H1 (cell line): ENCODE data around the gene RSBN1.

Source experiments
- CREB1 ChIP-seq: IDR thresholded peaks from 2 replicates; pipeline ENCODE4 v1.6.1; 2012; ENCODE audit warnings: inconsistent platforms
- CTCF ChIP-seq, 3 experiments: IDR thresholded peaks; 1 replicate in 2 of 3; 2 replicates in 1 of 3; pipeline versions ENCODE4 v1.5.1 to v1.6.1; 2011; ENCODE audit warnings: low read length in 3 of 3, mild to moderate bottlenecking in 3 of 3, inconsistent platforms in 2 of 3, low read depth in 1 of 3, moderate library complexity in 1 of 3; ENCODE audit not compliant: insufficient read depth in 1 of 3; ENCODE audit errors: control extremely low read depth in 1 of 3
- E2F6 ChIP-seq: IDR thresholded peaks from 2 replicates; pipeline ENCODE4 v1.6.1; 2012; ENCODE audit warnings: inconsistent platforms
- EZH2 ChIP-seq: fragments of 200-600 bp; sonication (generic); IDR thresholded peaks from 2 replicates; pipeline ENCODE4 v1.7.1; 2012; ENCODE audit warnings: low read depth, mild to moderate bottlenecking, moderate library complexity, low read length, inconsistent platforms; ENCODE audit not compliant: severe bottlenecking
- POLR2A ChIP-seq, 2 experiments: IDR thresholded peaks; 1 replicate in 1 of 2; 2 replicates in 1 of 2; pipeline ENCODE4 v1.6.1; 2011; ENCODE audit warnings: low read depth in 2 of 2, low read length in 2 of 2, mild to moderate bottlenecking in 2 of 2; ENCODE audit errors: control extremely low read depth in 1 of 2
- TAF1 ChIP-seq: IDR thresholded peaks from 2 replicates; pipeline ENCODE4 v1.6.1; 2011; ENCODE audit warnings: mild to moderate bottlenecking, low read depth, low read length
- TCF12 ChIP-seq: IDR thresholded peaks from 2 replicates; pipeline ENCODE4 v1.6.1; 2011; ENCODE audit warnings: low read depth, mild to moderate bottlenecking, low read length
- ZNF274 ChIP-seq: IDR thresholded peaks from 2 replicates; pipeline ENCODE4 v1.7.0; 2012; ENCODE audit warnings: low read length, borderline replicate concordance; ENCODE audit errors: extremely low read depth

GRCh38 chr1:113797472-113797871 lies 14.8 kb downstream of the RSBN1 start:
- TF ChIP-seq CTCF (IDR thresholded peaks at IDR 0.05; ENCODE audit: control extremely low read depth in 1 of 3, insufficient read depth in 1 of 3, low read depth in 1 of 3, low read length in 3 of 3) = no peak
- no peak for TF ChIP-seq CREB1
- no peak for TF ChIP-seq TAF1
- no peak for TF ChIP-seq E2F6
- no peak for TF ChIP-seq ZNF274
- no peak for TF ChIP-seq TCF12
- TF ChIP-seq POLR2A (IDR thresholded peaks at IDR 0.05; ENCODE audit: control extremely low read depth in 1 of 2, low read depth in 2 of 2, low read length in 2 of 2) = no peak
- TF ChIP-seq EZH2 = no peak
